ENCODE results near the gene KANSL1L.

- TF ChIP-seq CTCF (IDR thresholded peaks at IDR 0.05; ENCODE audit: low read depth, low read length) (no peak), POLR2A (IDR thresholded peaks at IDR 0.05; ENCODE audit: extremely low read depth, insufficient read length) (no peak), MAX (IDR thresholded peaks at IDR 0.05; ENCODE audit: low read depth, low read length) (no peak), MYC (IDR thresholded peaks at IDR 0.05; ENCODE audit: low read depth, low read length) (no peak)
Measured at GRCh38 chr2:209984291-209984690, 186.9 kb downstream of the KANSL1L start.

All from NB4 (cell line).